ENCODE measurements around the gene SGO2.

GRCh38 chr2:200617156-200618053, 91.4 kb downstream of the SGO2 start:
- TF ChIP-seq CTCF (IDR thresholded peaks at IDR 0.05) (no peak), POLR2AphosphoS5 (IDR thresholded peaks at IDR 0.05) (no peak)
